HepG2 (cell line): ENCODE measurements around the gene SUSD2. TPM values are rescaled to one million over a fixed set of nuclear protein-coding genes. Genes with fewer than 3 reads are reported as not detected.
A peak's percentile ranks its signal among the peaks of the same experiment; 100 is the strongest.

Experiments used
- BRD4 ChIP-seq: sonication (generic); formaldehyde crosslinking; IDR thresholded peaks from 2 replicates; pipeline ENCODE4 v1.4.0; 2020; ENCODE audit warnings: missing genetic modification reagents
- CCDC6 ChIP-seq: sonication (generic); formaldehyde crosslinking; IDR thresholded peaks from 2 replicates; pipeline ENCODE4 v1.8.1; 2022; ENCODE audit warnings: mild to moderate bottlenecking, missing genetic modification reagents, moderate library complexity
- EZH2 ChIP-seq: conservative IDR thresholded peaks from 2 replicates; pipeline ENCODE4 v1.6.1; 2012; ENCODE audit warnings: mild to moderate bottlenecking, low read depth, low read length, moderate library complexity
- SAFB2 ChIP-seq: sonication (generic); formaldehyde crosslinking; IDR thresholded peaks from 2 replicates; pipeline ENCODE4 v1.5.1; 2020; ENCODE audit warnings: missing genetic modification reagents, low read depth, mild to moderate bottlenecking, borderline replicate concordance
- SP5 ChIP-seq: IDR thresholded peaks from 2 replicates; pipeline ENCODE4 v1.6.1; 2016; ENCODE audit warnings: low read depth, borderline replicate concordance
- SPEN ChIP-seq: sonication (generic); formaldehyde crosslinking; IDR thresholded peaks from 2 replicates; pipeline ENCODE4 v1.5.1; 2020; ENCODE audit warnings: low read depth, mild to moderate bottlenecking, missing genetic modification reagents
- ZNF180 ChIP-seq: sonication (generic); formaldehyde crosslinking; IDR thresholded peaks from 2 replicates; pipeline ENCODE4 v1.4.0; 2020; ENCODE audit warnings: low read depth, missing genetic modification reagents, borderline replicate concordance
- ZNF547 ChIP-seq: sonication (generic); formaldehyde crosslinking; IDR thresholded peaks from 2 replicates; pipeline ENCODE4 v1.5.1; 2020; ENCODE audit warnings: mild to moderate bottlenecking, missing genetic modification reagents
- ZNF558 ChIP-seq: sonication (generic); formaldehyde crosslinking; IDR thresholded peaks from 2 replicates; pipeline ENCODE4 v1.9.0; 2022; ENCODE audit warnings: mild to moderate bottlenecking, missing genetic modification reagents, borderline replicate concordance
- polyA plus RNA-seq, 8 experiments: library from polyadenylated mRNA; depleted of rRNA in 3 of 8; stranded (reverse) in 7 of 8; unstranded in 1 of 8; fragments of >200 nt; fragmentation: Illumina TruSeq in 4 of 8; extraction: Trizol in 4 of 8; gene quantifications; 2 replicates each; pipeline versions ENCODE4 v1.2.1 to v1.2.3, GENCODE V29; 2011 to 2016; ENCODE audit warnings: low read depth in 4 of 8, missing spikeins in 1 of 8, mixed read lengths in 1 of 8; ENCODE audit not compliant: insufficient read depth in 1 of 8
- total RNA-seq, 5 experiments: library from RNA; depleted of rRNA; stranded (reverse); fragments of >200 nt; fragmentation: Illumina TruSeq; extraction: Trizol; gene quantifications; 2 replicates each; pipeline ENCODE4 v1.2.3, GENCODE V29; 2016; ENCODE audit warnings: low read depth in 1 of 5
- TF ChIP-seq, protein P1 (sequence below): sonication (generic); formaldehyde crosslinking; IDR thresholded peaks from 2 replicates; pipeline ENCODE4 v1.4.0; 2020; ENCODE audit warnings: missing genetic modification reagents, borderline replicate concordance
- TF ChIP-seq, protein P2 (sequence below): sonication (generic); formaldehyde crosslinking; IDR thresholded peaks from 2 replicates; pipeline ENCODE4 v1.8.0; 2023; ENCODE audit warnings: mild to moderate bottlenecking, missing genetic modification reagents
- TF ChIP-seq, protein P3 (sequence below): sonication (generic); formaldehyde crosslinking; IDR thresholded peaks from 2 replicates; pipeline ENCODE4 v1.5.0; 2020; ENCODE audit warnings: missing genetic modification reagents
- TF ChIP-seq, protein P4 (sequence below): IDR thresholded peaks from 2 replicates; pipeline ENCODE4 v1.6.1; 2016; ENCODE audit warnings: mild to moderate bottlenecking, missing biosample characterization, missing genetic modification reagents
- TF ChIP-seq, protein P5 (sequence below): sonication (generic); formaldehyde crosslinking; IDR thresholded peaks from 2 replicates; pipeline ENCODE4 v1.4.0; 2020; ENCODE audit warnings: missing genetic modification reagents
- TF ChIP-seq, protein P6 (sequence below): IDR thresholded peaks from 2 replicates; pipeline ENCODE4 v1.6.1; 2016; ENCODE audit warnings: low read depth

The SUSD2 gene
- total and polyA plus RNA-seq, 2 of the 13 experiments (the other 11 are each of a cell fraction or from before 2014, with no cell fraction given), result 2.1 to 11.0 TPM

DNA sequence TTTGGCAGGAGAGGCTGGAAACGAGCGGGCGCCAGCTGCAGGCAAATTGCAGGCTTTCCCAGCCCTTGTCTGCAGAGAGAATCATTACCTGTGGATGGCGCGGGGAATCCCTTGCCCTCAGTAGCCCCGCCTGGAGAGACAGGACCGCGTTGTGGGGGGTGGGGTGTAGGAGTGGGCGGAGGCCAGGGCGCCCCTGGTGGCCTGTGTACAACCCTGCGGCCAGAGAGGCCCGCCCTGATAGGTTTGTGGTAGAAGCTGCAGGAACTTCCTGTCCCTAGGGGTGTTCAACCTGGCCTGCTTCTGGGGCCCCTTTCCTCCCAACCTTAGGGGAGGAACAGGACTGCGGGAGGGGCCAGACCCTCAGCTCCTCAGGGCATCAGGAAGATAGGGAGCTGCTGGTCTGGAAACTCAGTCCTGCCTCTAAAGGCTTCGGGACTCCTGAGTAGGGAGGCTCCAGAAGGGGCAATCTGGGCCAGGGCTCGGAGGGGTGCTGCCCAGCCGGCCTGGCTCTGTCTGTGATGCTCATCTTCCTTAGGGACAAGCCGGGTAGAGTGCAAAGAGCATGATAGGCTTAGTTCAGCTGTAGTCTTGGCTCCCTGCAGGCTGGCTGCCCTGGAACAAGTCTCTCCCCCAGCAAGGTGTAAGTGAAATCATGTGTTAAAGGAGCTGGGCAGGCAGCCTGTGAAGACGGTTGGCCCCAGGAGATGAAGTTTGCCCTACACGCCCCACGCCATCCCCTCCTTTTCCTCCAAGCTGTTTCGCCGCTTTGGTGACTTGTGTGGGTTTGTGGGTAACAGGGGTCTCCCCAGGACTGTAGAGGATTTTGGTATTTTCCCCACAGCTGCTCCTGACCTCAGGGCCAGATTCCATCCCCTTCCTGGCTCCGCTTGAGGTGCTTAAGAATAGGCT, 24.1 kb upstream of the SUSD2 start (continued):
- TF ChIP-seq, protein P1, sequence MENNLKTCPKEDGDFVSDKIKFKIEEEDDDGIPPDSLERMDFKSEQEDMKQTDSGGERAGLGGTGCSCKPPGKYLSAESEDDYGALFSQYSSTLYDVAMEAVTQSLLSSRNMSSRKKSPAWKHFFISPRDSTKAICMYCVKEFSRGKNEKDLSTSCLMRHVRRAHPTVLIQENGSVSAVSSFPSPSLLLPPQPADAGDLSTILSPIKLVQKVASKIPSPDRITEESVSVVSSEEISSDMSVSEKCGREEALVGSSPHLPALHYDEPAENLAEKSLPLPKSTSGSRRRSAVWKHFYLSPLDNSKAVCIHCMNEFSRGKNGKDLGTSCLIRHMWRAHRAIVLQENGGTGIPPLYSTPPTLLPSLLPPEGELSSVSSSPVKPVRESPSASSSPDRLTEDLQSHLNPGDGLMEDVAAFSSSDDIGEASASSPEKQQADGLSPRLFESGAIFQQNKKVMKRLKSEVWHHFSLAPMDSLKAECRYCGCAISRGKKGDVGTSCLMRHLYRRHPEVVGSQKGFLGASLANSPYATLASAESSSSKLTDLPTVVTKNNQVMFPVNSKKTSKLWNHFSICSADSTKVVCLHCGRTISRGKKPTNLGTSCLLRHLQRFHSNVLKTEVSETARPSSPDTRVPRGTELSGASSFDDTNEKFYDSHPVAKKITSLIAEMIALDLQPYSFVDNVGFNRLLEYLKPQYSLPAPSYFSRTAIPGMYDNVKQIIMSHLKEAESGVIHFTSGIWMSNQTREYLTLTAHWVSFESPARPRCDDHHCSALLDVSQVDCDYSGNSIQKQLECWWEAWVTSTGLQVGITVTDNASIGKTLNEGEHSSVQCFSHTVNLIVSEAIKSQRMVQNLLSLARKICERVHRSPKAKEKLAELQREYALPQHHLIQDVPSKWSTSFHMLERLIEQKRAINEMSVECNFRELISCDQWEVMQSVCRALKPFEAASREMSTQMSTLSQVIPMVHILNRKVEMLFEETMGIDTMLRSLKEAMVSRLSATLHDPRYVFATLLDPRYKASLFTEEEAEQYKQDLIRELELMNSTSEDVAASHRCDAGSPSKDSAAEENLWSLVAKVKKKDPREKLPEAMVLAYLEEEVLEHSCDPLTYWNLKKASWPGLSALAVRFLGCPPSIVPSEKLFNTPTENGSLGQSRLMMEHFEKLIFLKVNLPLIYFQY, result no peak
- no peak for TF ChIP-seq EZH2
- no peak for TF ChIP-seq ZNF547 (CRISPR knock-in tag)
- TF ChIP-seq, protein P2, sequence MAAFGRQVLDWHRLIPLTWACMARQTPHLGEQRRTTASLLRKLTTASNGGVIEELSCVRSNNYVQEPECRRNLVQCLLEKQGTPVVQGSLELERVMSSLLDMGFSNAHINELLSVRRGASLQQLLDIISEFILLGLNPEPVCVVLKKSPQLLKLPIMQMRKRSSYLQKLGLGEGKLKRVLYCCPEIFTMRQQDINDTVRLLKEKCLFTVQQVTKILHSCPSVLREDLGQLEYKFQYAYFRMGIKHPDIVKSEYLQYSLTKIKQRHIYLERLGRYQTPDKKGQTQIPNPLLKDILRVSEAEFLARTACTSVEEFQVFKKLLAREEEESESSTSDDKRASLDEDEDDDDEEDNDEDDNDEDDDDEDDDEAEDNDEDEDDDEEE, result no peak
- no peak for TF ChIP-seq SAFB2 (CRISPR knock-in tag)
- peak; percentile 75 for TF ChIP-seq SP5 (CRISPR knock-in tag)
- TF ChIP-seq SPEN (CRISPR knock-in tag), result no peak; the same call in 1 of the 2 replicates
- TF ChIP-seq ZNF558 (CRISPR knock-in tag), result no peak
- TF ChIP-seq ZNF180 (CRISPR knock-in tag), result no peak
- TF ChIP-seq, protein P3, sequence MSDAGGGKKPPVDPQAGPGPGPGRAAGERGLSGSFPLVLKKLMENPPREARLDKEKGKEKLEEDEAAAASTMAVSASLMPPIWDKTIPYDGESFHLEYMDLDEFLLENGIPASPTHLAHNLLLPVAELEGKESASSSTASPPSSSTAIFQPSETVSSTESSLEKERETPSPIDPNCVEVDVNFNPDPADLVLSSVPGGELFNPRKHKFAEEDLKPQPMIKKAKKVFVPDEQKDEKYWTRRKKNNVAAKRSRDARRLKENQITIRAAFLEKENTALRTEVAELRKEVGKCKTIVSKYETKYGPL (CRISPR knock-in tag), result no peak
- TF ChIP-seq, protein P4, sequence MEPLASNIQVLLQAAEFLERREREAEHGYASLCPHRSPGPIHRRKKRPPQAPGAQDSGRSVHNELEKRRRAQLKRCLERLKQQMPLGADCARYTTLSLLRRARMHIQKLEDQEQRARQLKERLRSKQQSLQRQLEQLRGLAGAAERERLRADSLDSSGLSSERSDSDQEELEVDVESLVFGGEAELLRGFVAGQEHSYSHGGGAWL (CRISPR knock-in tag), result peak; percentile 31; the same call in 1 of the 2 replicates
- TF ChIP-seq BRD4 (CRISPR knock-in tag), result no peak
- TF ChIP-seq, protein P5, sequence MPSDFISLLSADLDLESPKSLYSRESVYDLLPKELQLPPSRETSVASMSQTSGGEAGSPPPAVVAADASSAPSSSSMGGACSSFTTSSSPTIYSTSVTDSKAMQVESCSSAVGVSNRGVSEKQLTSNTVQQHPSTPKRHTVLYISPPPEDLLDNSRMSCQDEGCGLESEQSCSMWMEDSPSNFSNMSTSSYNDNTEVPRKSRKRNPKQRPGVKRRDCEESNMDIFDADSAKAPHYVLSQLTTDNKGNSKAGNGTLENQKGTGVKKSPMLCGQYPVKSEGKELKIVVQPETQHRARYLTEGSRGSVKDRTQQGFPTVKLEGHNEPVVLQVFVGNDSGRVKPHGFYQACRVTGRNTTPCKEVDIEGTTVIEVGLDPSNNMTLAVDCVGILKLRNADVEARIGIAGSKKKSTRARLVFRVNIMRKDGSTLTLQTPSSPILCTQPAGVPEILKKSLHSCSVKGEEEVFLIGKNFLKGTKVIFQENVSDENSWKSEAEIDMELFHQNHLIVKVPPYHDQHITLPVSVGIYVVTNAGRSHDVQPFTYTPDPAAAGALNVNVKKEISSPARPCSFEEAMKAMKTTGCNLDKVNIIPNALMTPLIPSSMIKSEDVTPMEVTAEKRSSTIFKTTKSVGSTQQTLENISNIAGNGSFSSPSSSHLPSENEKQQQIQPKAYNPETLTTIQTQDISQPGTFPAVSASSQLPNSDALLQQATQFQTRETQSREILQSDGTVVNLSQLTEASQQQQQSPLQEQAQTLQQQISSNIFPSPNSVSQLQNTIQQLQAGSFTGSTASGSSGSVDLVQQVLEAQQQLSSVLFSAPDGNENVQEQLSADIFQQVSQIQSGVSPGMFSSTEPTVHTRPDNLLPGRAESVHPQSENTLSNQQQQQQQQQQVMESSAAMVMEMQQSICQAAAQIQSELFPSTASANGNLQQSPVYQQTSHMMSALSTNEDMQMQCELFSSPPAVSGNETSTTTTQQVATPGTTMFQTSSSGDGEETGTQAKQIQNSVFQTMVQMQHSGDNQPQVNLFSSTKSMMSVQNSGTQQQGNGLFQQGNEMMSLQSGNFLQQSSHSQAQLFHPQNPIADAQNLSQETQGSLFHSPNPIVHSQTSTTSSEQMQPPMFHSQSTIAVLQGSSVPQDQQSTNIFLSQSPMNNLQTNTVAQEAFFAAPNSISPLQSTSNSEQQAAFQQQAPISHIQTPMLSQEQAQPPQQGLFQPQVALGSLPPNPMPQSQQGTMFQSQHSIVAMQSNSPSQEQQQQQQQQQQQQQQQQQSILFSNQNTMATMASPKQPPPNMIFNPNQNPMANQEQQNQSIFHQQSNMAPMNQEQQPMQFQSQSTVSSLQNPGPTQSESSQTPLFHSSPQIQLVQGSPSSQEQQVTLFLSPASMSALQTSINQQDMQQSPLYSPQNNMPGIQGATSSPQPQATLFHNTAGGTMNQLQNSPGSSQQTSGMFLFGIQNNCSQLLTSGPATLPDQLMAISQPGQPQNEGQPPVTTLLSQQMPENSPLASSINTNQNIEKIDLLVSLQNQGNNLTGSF (CRISPR knock-in tag), result no peak
- TF ChIP-seq, protein P6, sequence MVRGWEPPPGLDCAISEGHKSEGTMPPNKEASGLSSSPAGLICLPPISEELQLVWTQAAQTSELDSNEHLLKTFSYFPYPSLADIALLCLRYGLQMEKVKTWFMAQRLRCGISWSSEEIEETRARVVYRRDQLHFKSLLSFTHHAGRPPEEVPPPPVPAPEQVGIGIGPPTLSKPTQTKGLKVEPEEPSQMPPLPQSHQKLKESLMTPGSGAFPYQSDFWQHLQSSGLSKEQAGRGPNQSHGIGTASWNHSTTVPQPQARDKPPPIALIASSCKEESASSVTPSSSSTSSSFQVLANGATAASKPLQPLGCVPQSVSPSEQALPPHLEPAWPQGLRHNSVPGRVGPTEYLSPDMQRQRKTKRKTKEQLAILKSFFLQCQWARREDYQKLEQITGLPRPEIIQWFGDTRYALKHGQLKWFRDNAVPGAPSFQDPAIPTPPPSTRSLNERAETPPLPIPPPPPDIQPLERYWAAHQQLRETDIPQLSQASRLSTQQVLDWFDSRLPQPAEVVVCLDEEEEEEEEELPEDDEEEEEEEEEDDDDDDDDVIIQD, result no peak
- no peak for TF ChIP-seq CCDC6
